Upper lobe of left lung (tissue), 6 donors: ENCODE data around the gene KCNJ14. TPM values are rescaled to one million over a fixed set of nuclear protein-coding genes. Genes with fewer than 3 reads are reported as not detected.
A peak's percentile ranks its signal among the peaks of the same experiment; 100 is the strongest.

Experiments used
- ATAC-seq, 2 donors: fragments of 200-7000 bp; cut with Tn5 transposase; one replicate each; pipeline ENCODE4 v1.9.1; 2022; ENCODE audit warnings: mild to moderate bottlenecking in 2 of 2, moderate library complexity in 2 of 2; ENCODE audit not compliant: low FRiP score in 2 of 2
- DNase-seq, 2 donors: peaks; one replicate each; pipeline ENCODE4 v3.0.0-alpha.2; 2019 to 2020
- H3K27ac ChIP-seq, 4 donors: fragments of 200-600 bp; sonication (generic); one replicate each; pipeline ENCODE4 v1.5.1; 2016 to 2019
- H3K27me3 ChIP-seq, 4 donors: fragments of 200-600 bp; sonication (generic); one replicate each; pipeline ENCODE4 v1.5.1; 2017 to 2019
- H3K36me3 ChIP-seq, 4 donors: fragments of 200-600 bp; sonication (generic); one replicate each; pipeline ENCODE4 v1.5.1; 2016 to 2019
- H3K4me1 ChIP-seq, 4 donors: fragments of 200-600 bp; sonication (generic); one replicate each; pipeline ENCODE4 v1.5.1; 2018 to 2019
- H3K4me3 ChIP-seq, 4 donors: fragments of 200-600 bp; sonication (generic); one replicate each; pipeline ENCODE4 v1.5.1; 2017 to 2019; ENCODE audit warnings: mild to moderate bottlenecking in 2 of 4, moderate library complexity in 1 of 4
- H3K9me3 ChIP-seq, 4 donors: fragments of 200-600 bp; sonication (generic); one replicate each; pipeline ENCODE4 v1.5.1; 2018 to 2019
- EP300 ChIP-seq, 4 donors: sonication (generic); formaldehyde crosslinking; IDR thresholded peaks; one replicate each; pipeline ENCODE4 v1.5.1; 2017; ENCODE audit warnings: antibody characterized with exemption in 4 of 4, control low read depth in 2 of 4
- POLR2A ChIP-seq, 4 donors: fragments of 450-650 bp; IDR thresholded peaks; one replicate each; pipeline ENCODE4 v1.5.1; 2016 to 2017; ENCODE audit warnings: antibody characterized with exemption in 4 of 4, mild to moderate bottlenecking in 2 of 4
- POLR2AphosphoS5 ChIP-seq, 2 donors: sonication (generic); formaldehyde crosslinking; IDR thresholded peaks; one replicate each; pipeline ENCODE4 v1.5.1; 2017; ENCODE audit warnings: antibody characterized with exemption in 2 of 2
- WGBS, 2 donors: methylation state at CpG; one replicate each; pipeline ENCODE4 v1.1.5; 2017 to 2018; 5-methylcytosine and 5-hydroxymethylcytosine counted together
- total RNA-seq, 6 donors: library from RNA; depleted of rRNA in 4 of 6; stranded (reverse); fragments of >200 nt in 4 of 6; gene quantifications; one replicate each; pipeline versions ENCODE4 v1.1.0 to v1.2.1, GENCODE V29; 2016 to 2021
- TF ChIP-seq, protein P1 (sequence below), 6 experiments: fragments of 450-650 bp in 4 of 6; fragments of 200-600 bp in 2 of 6; sonication (generic) in 2 of 6; IDR thresholded peaks; one replicate each; pipeline ENCODE4 v1.5.1; 2016 to 2019; ENCODE audit warnings: antibody characterized with exemption in 6 of 6
- donor health status: DM: no; HTN: no; CAD: no; lungs with moderate emphysema.
- donor health status: DM: no; HTN: yes; CAD: no; lungs with severe emphysema.

Gene KCNJ14
- total RNA-seq, 6 donors from 2014 or later: 0.54 to 1.9 (median 0.91) TPM

DNA sequence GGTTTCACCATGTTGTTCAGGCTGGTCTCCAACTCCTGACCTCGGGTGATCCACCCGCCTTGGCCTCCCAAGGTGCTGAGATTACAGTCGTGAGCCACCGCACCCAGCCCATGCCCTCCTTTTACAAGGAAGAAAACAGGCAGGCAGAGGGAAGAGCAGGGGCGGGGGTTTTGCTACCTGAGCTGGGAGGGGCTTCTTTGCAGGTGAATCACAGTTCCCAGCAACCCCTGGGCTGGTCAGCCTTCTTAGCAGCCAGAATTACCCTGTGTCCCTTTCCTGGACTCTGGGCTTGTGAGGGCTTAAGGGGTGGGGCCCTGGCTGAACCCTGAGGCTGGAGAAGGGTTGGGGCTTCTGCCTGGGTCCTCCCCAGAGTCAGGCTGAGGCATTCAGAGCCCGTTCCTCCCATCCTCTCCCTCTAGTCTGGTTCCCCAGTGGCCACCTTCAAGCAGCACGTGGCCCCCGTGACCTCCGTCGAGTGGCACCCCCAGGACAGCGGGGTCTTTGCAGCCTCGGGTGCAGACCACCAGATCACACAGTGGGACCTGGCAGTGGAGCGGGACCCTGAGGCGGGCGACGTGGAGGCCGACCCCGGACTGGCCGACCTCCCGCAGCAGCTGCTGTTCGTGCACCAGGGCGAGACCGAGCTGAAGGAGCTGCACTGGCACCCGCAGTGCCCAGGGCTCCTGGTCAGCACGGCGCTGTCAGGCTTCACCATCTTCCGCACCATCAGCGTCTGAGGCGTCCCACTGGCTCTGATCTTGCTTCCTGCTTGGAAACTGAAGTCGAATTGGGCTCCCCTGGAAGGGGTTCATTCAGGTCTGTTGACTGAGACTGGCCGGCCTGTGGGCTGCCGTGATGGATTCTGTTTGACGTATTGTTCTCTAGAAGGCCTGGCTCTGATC is 2.8 kb upstream of the KCNJ14 start:
- DNase-seq (peak in 1 of 2 donors; percentile 79), ATAC-seq (no peak)
- Histone ChIP-seq H3K4me3 (no peak overlapping the region), H3K9me3 (no peaks in the 10 kb centered on the region), H3K36me3 (peaks cover 12 to 93% (median 69%) of the 10 kb centered on the region in 4 donors), H3K27ac (no peak overlapping the region), H3K27me3 (no peaks in the 10 kb centered on the region), H3K4me1 (no peaks in the 10 kb centered on the region)
- 89 to 94% methylated on average over 27 to 32 of the region's 33 CpGs for WGBS, 2 donors
- TF ChIP-seq POLR2AphosphoS5 (IDR thresholded peaks at IDR 0.05): no peak
- no peak for TF ChIP-seq EP300 (IDR thresholded peaks at IDR 0.05)
- TF ChIP-seq POLR2A (IDR thresholded peaks at IDR 0.05): no peak
- TF ChIP-seq, protein P1, sequence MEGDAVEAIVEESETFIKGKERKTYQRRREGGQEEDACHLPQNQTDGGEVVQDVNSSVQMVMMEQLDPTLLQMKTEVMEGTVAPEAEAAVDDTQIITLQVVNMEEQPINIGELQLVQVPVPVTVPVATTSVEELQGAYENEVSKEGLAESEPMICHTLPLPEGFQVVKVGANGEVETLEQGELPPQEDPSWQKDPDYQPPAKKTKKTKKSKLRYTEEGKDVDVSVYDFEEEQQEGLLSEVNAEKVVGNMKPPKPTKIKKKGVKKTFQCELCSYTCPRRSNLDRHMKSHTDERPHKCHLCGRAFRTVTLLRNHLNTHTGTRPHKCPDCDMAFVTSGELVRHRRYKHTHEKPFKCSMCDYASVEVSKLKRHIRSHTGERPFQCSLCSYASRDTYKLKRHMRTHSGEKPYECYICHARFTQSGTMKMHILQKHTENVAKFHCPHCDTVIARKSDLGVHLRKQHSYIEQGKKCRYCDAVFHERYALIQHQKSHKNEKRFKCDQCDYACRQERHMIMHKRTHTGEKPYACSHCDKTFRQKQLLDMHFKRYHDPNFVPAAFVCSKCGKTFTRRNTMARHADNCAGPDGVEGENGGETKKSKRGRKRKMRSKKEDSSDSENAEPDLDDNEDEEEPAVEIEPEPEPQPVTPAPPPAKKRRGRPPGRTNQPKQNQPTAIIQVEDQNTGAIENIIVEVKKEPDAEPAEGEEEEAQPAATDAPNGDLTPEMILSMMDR (IDR thresholded peaks at IDR 0.05): no peak

DNA sequence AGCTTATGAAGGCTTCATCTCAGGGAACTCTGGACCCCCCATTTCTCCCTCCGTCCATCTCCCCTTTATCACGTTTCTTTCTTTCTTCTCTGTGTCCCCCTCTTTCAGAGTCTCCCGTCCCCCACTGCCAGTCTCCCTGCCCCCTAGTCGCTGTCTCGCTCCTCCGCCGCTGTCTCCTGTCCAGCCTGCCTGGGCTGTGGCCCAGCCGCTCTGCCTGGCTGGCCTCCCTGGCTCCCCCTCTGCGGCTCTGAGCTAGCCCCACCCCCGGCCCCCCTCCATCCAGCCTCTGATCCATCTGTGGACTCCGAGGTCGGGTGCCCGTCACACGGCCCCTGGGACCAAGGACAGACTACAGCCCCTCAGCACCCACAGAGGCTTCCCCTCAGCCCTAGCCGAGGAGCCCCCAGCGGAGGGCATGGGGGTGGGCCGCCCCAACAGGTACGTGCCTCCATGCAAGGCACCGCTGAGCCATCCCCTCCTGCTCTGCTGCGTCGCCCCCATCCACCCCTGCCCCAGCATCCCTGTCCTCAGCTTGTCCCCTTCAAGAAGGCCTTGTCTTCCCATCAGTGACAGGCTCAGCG is 1.1 kb upstream of the KCNJ14 start:
- DNase-seq: no peak
- no peaks in the 10 kb centered on the region for H3K4me1 ChIP-seq
- TF ChIP-seq, protein P1 (IDR thresholded peaks at IDR 0.05): no peak
- TF ChIP-seq POLR2AphosphoS5 (IDR thresholded peaks at IDR 0.05) (no peak), EP300 (IDR thresholded peaks at IDR 0.05) (no peak), POLR2A (IDR thresholded peaks at IDR 0.05) (no peak)
- peaks cover 12 to 77% (median 55%) of the 10 kb centered on the region in 4 donors for H3K36me3 ChIP-seq
- no peak overlapping the region for H3K4me3 ChIP-seq
- no peaks in the 10 kb centered on the region for H3K9me3 ChIP-seq
- whole genome bisulfite sequencing, 2 donors: 97 to 98% methylated on average over 12 to 22 of the region's 22 CpGs
- H3K27me3 ChIP-seq: no peaks in the 10 kb centered on the region
- H3K27ac ChIP-seq: no peak overlapping the region
- ATAC-seq: peak in 1 of 2 donors; percentile 31

DNA sequence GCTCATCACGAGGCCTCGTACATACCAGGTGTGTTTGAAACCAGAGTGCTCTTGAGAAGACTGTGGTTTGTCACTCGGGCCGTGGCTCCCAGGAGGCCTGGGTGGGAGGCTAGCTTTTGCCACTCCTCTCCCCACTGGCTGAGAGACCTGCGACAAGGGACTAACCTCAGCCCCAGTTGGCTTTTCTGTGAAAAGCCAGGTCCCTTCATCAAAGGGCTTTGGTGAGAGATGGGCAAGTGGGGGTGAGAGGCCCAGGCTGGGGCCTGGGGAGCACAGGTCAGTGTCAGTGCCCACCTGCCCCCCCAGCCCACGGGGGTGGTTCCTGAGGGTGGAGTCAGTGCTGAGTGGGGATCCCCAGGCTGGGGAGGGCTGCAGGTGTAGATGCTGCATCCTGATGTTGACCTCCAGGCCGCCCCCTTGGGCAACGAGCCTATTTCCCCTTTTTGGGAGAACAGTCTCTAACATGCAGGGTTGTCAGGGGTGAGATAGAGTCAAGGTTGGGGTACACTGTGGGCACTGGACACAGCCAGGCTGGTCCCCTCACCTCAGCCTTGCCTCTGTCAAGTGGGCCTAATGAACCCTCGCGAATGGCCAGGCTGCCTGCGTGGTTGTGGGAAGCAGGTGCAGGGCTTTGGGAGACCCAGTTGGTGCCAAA is 661 bp downstream of the KCNJ14 start:
- TF ChIP-seq POLR2A (IDR thresholded peaks at IDR 0.05) (no peak), EP300 (IDR thresholded peaks at IDR 0.05) (no peak), POLR2AphosphoS5 (IDR thresholded peaks at IDR 0.05) (no peak)
- TF ChIP-seq, protein P1 (IDR thresholded peaks at IDR 0.05): no peak
- H3K9me3 ChIP-seq: no peaks in the 10 kb centered on the region
- WGBS, 2 donors: 76 to 84% methylated on average over 2 to 9 of the region's 11 CpGs
- no peak for DNase-seq
- no peaks in the 10 kb centered on the region for H3K27me3 ChIP-seq
- H3K27ac ChIP-seq: no peak overlapping the region
- no peaks in the 10 kb centered on the region for H3K4me1 ChIP-seq
- peak in 1 of 2 donors; percentile 21 for ATAC-seq
- peaks cover 7 to 59% (median 38%) of the 10 kb centered on the region in 4 donors for H3K36me3 ChIP-seq
- no peak overlapping the region for H3K4me3 ChIP-seq

DNA sequence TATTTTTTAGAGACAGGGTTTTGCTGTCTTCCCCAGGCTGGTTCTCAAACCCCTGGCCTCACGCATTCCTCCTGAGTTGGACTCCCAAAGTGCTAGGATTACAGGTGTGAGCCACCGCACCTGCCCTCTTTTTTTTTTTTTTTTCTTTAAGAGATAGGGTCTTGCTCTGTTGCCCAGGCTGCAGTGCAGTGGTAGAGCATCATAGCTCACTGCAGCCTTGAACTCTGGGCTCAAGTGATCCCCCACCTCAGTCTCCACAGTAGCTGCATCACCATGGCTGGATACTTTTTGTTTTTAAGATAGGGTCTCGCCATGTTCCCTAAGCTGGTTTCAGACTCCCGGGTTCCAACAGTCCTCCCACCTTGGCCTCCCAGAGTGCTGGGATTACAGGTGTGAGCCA is 1.5 kb downstream of the KCNJ14 start:
- no peak for TF ChIP-seq POLR2A (IDR thresholded peaks at IDR 0.05)
- TF ChIP-seq, protein P1 (IDR thresholded peaks at IDR 0.05): no peak
- TF ChIP-seq EP300 (IDR thresholded peaks at IDR 0.05): no peak
- no peak for TF ChIP-seq POLR2AphosphoS5 (IDR thresholded peaks at IDR 0.05)
- ATAC-seq: no peak
- Histone ChIP-seq H3K27ac (no peak overlapping the region), H3K27me3 (no peaks in the 10 kb centered on the region), H3K4me1 (no peaks in the 10 kb centered on the region), H3K36me3 (peaks cover 6 to 51% (median 31%) of the 10 kb centered on the region in 4 donors), H3K9me3 (no peaks in the 10 kb centered on the region), H3K4me3 (no peak overlapping the region)
- WGBS, 2 donors: 94 to 97% methylated on average over 4 of the region's 4 CpGs
- no peak for DNase-seq
